Ureter (tissue), 1 donor: ENCODE measurements around the gene PHACTR2. TPM values are rescaled to one million over a fixed set of nuclear protein-coding genes. Genes with fewer than 3 reads are reported as not detected.
"Not testable (repeated sequence)": the region's sequence is repeated elsewhere in the genome, so short reads cannot be mapped to it uniquely, and the experiment has no call there.

Source experiments
- DNase-seq: peaks from one replicate; pipeline ENCODE4 v3.0.0-alpha.2; 2020; ENCODE audit warnings: low spot score
- total RNA-seq: library from RNA; stranded (reverse); gene quantifications from one replicate; pipeline ENCODE4 v1.2.4, GENCODE V29; 2023
- donor health status: DM: yes; HTN: yes; CAD: no.

Gene PHACTR2
- 93.2 TPM for total RNA-seq

DNA sequence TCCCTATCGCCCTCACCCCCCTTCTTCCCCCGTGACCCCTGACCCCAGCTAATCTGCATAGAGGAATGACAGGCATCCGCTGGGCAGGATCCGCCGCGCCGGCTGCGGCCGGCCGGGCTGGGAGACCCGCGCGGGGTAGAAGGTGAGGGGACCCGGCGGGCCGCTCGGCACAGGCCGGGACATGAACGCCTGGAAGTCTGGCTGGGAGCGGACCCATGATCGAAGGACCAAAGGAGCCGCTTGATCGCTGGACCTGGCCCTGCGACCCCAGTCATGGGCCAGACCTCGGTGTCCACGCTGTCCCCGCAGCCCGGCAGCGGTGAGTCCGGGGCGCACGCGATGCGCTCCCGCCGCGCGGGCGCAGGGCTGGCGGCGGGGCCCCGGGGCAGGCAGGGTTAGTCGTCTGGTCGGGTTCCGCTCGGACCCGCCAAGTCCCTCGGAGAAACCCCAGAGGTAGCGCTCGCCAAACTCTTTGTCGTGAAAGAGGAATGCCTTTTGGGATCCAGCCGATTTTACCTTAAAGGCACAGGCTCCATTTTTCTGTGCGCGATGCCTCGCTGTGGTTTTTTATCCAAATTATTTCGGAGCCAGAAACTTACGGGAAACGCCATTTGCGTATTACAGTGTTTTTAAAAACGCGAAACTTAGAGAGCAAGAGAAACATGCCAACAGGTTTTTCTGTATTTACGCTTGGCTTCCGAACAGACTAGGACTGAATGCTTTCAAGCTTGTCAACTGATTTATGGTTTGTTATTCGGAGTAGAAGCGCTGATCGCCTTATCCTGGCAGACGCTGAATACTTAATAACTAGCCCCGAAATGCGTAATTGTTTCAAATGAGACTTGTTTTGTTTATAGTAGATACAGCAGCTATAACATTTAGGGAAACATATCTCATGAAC, at the start of gene PHACTR2:
Gene PHACTR2, plus strand, starts transcription at position 75 of the 901 bp plus-strand sequence. Its CDS starts 199 bp downstream, at position 274.
- peak; percentile 73 for DNase-seq

- no peak for DNase-seq
Measured at GRCh38 chr6:143629104-143630080, 48.4 kb upstream of the PHACTR2 start.

GRCh38 chr6:143631196-143631595, 46.6 kb upstream of the PHACTR2 start:
- not testable (repeated sequence) for DNase-seq

- DNase-seq = no peak
Measured at GRCh38 chr6:143632894-143633293, 44.9 kb upstream of the PHACTR2 start.

- no peak for DNase-seq
Measured at GRCh38 chr6:143634486-143634885, 43.3 kb upstream of the PHACTR2 start.

DNA sequence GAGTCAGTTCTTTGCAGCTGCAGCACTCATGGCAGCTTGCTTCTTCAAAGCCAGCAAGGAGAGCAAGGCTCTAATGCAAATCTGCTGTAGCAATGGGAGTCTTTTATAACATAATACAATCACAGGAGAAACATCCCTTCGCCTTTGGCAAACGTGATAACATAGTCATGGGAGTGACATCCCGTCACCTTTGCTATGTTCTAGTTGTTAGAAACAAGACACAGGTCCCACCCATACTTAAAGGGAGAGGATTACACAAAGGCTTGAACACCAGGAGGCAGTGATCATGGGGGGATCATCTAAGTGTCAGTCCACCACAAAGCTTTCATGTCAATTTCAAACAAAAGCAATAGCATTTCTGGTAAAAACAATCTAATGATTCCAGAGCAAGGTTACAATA, 40.1 kb upstream of the PHACTR2 start:
- no peak for DNase-seq

- no peak for DNase-seq
Measured at GRCh38 chr6:143642403-143642802, 35.4 kb upstream of the PHACTR2 start.

DNA sequence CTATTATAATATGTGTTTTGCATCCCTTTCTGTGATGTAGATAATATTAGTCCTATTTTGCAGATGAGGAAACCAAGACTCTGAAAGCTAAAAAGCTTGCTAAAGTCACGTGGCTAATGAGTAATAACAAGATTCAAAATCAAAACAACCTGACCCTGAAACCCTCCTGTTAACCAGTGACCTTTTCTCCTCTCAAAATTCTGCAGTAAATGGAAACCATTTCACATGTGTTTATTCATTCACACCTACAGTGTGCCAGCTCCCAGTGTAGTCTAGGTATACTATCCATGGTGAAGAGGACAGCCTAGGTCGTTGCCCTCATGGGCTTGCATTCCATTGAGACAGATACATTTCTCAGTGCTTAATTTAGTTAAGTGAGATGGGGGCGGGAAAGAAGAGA, 30.6 kb upstream of the PHACTR2 start:
- no peak for DNase-seq

DNA sequence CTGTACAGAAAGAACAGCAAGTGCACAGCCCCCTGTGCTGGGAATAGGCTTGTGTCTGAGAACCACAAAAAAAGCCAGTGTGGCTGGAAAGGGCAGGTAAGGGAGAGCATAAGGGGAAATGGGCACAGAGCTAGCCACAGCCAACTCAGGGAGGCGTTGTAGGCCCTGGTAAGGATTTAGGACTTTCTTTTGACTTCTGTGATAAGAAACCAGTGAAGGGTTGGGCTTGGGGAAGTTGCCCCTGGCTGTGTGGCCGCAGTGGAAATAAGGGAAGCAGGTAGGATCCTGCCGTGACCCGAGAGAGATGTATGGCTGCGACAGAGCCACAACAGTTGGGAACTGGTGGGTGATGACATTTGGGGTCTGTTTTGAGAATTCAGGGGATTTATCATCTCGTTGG, 30.0 kb upstream of the PHACTR2 start:
- no peak for DNase-seq

DNA sequence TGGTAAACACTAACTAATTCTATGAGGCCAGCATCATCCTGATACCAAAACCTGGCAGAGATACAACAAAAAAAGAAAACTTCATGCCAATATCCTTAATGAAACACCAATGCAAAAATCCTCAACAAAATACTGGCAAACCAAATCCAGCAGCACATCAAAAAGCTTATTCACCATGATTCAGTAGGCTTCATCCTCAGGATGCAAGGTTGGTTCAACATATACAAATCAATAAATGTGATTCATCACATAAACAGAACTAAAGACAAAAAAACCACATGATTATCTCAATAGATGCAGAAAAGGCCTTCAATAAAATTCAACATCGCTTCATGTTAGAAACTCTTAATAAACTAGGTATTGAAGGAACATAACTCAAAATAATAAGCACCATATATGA, 28.4 kb upstream of the PHACTR2 start:
- DNase-seq = not testable (repeated sequence)

DNA sequence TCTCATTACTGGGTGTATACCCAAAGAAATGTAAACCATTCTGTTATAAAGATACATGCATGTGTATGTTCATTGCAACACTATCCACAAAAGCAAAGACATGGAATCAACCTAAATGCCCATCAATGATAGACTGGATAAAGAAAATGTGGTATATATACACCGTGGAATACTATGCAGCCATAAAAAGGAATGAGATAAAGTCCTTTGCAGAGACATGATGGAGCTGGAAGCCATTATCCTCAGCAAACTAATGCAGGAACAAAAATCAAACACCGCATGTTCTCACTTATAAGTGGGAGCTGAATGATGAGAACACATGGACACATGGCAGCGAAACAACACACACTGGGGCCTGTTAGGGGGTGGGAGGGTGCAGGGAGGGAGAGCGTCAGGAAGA, 26.4 kb upstream of the PHACTR2 start:
- DNase-seq = not testable (repeated sequence)

- DNase-seq = no peak
Measured at GRCh38 chr6:143652841-143653331, 24.9 kb upstream of the PHACTR2 start.

GRCh38 chr6:143655541-143655940, 22.2 kb upstream of the PHACTR2 start:
- no peak for DNase-seq

DNA sequence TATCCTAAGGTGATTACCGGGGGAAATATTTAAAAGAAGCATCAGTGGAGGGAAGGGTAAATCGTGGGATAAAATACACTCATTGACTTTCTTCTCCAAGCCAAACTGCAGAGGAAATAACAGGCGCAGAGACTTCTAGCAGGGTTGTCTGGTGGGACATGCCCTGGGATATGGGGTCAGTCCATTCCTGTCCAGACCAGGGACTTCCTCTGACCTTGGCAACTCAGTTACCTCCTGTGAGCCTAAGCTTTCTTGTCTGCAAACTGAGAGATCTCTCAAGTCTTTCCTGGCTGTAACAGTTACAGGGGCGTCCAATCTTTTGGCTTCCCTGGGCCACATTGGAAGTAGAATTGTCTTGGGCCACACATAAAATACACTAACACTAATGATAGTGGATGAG, 21.7 kb upstream of the PHACTR2 start:
- DNase-seq = no peak

GRCh38 chr6:143657809-143658208, 20.0 kb upstream of the PHACTR2 start:
- no peak for DNase-seq

- DNase-seq = not testable (repeated sequence)
Measured at GRCh38 chr6:143660170-143660569, 17.6 kb upstream of the PHACTR2 start.

DNA sequence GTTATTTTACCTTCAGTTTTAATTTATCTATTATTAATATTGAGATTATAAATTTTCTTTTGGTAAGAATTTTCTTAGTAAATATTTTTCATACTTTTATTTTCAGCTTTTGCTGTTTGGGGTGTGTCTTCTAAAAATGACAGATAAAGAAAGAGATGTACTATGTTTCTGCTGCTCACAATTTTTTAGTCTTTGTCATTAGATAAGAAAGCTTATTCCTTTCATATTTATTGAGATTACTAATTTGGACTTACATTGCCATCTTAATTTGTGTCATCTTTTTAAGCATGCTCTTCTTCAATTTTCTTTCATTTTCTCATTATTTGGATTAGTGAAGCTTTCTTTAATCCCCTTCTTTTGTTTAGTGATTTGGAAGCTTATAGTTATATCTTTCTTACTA, 13.6 kb upstream of the PHACTR2 start:
- no peak for DNase-seq

GRCh38 chr6:143666007-143666406, 11.8 kb upstream of the PHACTR2 start:
- not testable (repeated sequence) for DNase-seq

DNA sequence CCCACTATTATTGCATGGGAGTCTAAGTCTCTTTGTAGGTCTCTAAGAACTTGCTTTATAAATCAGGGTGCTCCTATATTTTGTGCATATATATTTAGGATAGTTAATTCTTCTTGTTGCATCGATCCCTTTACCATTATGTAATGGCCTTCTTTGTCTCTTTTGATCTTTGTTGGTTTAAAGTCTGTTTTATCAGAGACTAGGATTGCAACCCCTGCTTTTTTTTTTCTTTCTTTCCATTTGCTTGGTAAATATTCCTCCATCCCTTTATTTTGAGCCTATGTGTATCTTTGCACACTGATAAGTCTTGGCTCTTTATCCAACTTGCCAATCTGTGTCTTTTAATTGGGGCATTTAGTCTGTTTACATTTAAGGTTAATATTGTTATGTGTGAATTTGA, 8.3 kb upstream of the PHACTR2 start:
- not testable (repeated sequence) for DNase-seq

- peak; percentile 49 for DNase-seq
Measured at GRCh38 chr6:143673669-143674068, 4.1 kb upstream of the PHACTR2 start.

- no peak for DNase-seq
Measured at GRCh38 chr6:143674483-143675381, 3.0 kb upstream of the PHACTR2 start.
